GM18858 (cell line): ENCODE measurements around the gene RFTN2.
"Not testable (repeated sequence)": the region's sequence is repeated elsewhere in the genome, so short reads cannot be mapped to it uniquely, and the experiment has no call there.

ENCODE experiments used
- ATAC-seq: cut with Tn5 transposase; IDR thresholded peaks from one replicate; pipeline ENCODE4 v1.9.1; 2021; ENCODE audit not compliant: unreplicated experiment

The RFTN2 gene

GRCh38 chr2:197675711-197676188, 363 bp upstream of the RFTN2 start:
- no peak for ATAC-seq

GRCh38 chr2:197674591-197674990, 796 bp downstream of the RFTN2 start:
- no peak for ATAC-seq

GRCh38 chr2:197674060-197674459, 1.3 kb downstream of the RFTN2 start:
- no peak for ATAC-seq

GRCh38 chr2:197673606-197674005, 1.8 kb downstream of the RFTN2 start:
- no peak for ATAC-seq

GRCh38 chr2:197673106-197673505, 2.3 kb downstream of the RFTN2 start:
- ATAC-seq: no peak

- no peak for ATAC-seq
These were observed 3.0 kb downstream of the RFTN2 start for GRCh38 chr2:197672371-197672893.

GRCh38 chr2:197669077-197669476, 6.3 kb downstream of the RFTN2 start:
- ATAC-seq: no peak

- no peak for ATAC-seq
These were observed 7.1 kb downstream of the RFTN2 start for GRCh38 chr2:197668296-197668695.

GRCh38 chr2:197666277-197666676, 9.1 kb downstream of the RFTN2 start:
- no peak for ATAC-seq

GRCh38 chr2:197661626-197662025, 13.8 kb downstream of the RFTN2 start:
- no peak for ATAC-seq

GRCh38 chr2:197657562-197657961, 17.8 kb downstream of the RFTN2 start:
- no peak for ATAC-seq

- no peak for ATAC-seq
These were observed 27.3 kb downstream of the RFTN2 start for GRCh38 chr2:197647961-197648690.

- ATAC-seq: no peak
These were observed 33.7 kb downstream of the RFTN2 start for GRCh38 chr2:197641666-197642065.

- ATAC-seq: not testable (repeated sequence)
These were observed 34.7 kb downstream of the RFTN2 start for GRCh38 chr2:197640571-197641122.

- no peak for ATAC-seq
These were observed 42.2 kb downstream of the RFTN2 start for GRCh38 chr2:197633109-197633657.

GRCh38 chr2:197628043-197628500, 47.3 kb downstream of the RFTN2 start:
- peak; percentile 49 for ATAC-seq

- ATAC-seq: no peak
These were observed 48.3 kb downstream of the RFTN2 start for GRCh38 chr2:197626965-197627625.

- no peak for ATAC-seq
These were observed 55.3 kb downstream of the RFTN2 start for GRCh38 chr2:197620133-197620532.

GRCh38 chr2:197615016-197615652, 60.3 kb downstream of the RFTN2 start:
- no peak for ATAC-seq

GRCh38 chr2:197614532-197614931, 60.9 kb downstream of the RFTN2 start:
- no peak for ATAC-seq

- ATAC-seq: no peak
These were observed 61.8 kb downstream of the RFTN2 start for GRCh38 chr2:197613509-197613987.
